Endothelial cell of hepatic sinusoid (primary cell): ENCODE measurements around the gene SH3BP4.

ENCODE experiments used
- in situ Hi-C: cut with HindIII; loops from 2 replicates; pipeline ENCODE4 v1.10.0; 2017; ENCODE audit warnings: low sequenced_read_pairs

The SH3BP4 gene

DNA sequence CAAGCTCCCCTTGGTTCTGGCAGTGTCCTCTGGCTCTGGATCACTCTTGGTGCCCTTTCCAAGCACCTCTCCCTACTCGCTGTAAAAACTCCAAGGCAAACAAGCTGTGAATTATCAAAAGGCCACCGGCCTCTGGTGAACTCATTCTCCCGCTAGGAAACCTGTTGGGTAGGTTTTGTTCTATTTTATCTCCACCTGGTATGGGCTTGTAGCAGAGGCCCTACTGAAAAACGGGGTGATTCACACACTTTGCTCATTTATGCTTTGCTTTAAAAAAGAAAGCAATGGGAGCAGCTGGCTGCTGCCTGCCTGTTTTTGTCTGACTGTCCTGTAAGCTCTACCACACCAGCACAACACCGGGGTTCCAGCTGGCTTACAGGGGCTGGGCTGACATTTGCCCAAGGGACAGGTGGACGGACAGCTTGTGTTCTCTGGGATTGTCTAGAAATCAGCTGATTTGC lies 56.8 kb downstream of the SH3BP4 start:
- in situ Hi-C loops, result no loop called here

DNA sequence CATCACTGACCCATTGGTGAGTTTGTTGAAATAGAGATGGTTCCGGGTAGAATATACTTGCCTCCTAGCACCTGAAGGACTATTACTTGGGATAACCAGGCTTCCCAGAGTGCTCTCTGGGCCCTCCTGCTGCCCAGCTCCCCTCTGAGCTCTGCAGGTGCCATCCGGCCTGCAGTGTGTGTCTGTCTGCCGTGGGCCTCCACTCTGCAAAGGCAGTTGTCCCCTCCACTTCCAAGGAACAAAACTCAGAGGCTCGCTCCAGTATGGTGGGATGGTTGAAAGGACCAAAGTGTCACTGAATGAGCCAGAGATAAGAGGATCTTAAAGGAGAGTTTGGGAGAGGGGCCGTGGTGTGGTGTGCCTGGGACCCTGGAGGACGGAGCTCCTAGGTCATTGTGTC lies 57.3 kb downstream of the SH3BP4 start:
- in situ Hi-C loops, result no loop called here

DNA sequence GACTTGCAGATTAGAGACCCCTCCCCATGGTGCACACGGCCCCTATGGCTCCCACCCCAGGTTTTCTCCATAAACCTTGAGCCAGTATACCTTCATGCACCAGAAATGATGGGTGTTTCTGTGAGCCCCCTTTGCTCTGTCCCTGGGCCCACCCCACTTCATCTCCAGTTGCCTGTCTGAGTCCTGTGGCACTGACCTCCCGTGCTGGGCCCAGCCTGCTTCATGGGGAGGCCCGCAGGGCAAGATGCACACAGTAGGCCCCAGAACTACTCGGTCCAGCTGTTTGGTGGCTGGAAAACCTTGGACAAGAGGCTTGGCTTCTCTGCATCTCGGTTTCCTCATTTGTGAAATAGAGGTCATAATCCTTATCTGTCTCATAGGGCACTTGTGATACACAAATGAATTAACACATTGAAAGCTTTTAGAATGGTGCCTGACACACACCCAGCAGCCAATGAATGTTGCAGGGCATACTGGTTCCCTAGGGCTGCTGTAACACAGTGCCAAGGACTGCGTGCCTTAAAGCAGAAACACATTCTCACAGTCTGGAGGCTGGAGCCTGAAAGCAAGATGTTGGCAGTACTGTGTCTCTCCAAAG lies 58.4 kb downstream of the SH3BP4 start:
- in situ Hi-C loops, result no loop called here

DNA sequence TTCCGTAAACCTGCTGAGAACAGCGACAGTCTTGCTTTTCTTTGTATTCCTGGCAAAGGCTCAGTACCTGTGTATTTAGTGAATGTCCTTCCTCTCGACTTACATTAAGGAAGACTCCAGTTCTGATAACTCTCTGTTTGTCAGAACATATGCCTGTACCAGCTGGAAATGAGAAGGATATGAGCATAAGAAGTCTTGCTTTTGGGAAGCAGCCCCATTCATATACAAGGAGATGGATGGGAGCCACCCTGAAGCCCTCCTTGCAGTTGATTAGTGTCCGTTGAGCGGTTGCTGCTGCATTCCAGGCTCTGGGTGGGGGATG lies 59.8 kb downstream of the SH3BP4 start:
- in situ Hi-C loops, result no loop called here

DNA sequence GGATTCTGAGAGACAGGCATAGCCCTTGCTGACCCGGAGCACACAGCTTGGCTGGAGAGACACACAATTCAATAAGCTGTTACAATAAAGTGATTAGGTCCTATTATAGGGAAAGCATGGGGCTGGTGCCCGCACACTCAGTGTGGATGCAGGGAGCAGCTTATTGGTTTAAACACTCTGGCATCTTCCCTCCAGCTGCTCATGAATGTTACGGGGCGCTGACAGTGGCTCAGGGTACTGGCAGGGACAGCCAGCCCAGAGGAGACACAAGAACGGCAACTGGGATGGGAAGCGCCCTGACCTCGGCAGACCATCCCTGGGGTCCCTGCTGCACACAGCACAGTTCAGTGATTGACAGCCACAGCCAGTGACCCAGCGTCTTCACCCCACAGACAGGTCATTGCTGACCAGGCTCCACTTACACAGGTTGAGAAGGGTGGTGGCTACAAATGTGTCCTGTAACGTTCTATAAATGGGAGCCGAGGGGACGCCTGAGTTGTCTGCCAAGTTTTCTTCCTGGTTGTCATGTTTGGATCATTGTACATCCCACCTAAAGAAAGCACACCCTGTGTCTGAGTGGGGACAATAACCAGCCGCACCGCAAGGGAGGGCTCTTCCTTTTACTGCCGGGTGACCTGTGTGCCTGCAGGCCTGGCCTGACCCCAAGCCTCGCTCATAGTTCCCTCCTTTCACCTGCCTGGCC lies 60.3 kb downstream of the SH3BP4 start:
- in situ Hi-C loops, result no loop called here

DNA sequence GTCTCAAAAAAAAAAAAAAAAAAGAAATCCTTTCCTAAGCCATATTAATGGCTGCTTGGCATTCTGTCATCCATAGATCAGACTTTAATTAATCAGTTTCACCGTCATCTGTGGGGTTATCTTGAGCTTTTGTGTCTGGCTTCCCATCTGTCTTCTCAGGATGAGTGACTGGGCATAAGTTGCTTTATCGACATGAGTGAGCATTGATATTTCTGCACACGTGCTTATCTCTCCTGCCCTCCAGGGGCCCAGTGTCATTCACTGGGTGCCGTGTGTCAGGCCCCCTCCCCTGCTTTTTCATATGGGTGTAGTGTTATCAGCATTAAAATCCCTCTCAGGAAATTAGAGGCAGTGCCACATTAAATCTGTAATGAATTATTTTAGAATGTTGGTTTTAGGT lies 65.6 kb downstream of the SH3BP4 start:
- in situ Hi-C loops, result no loop called here

DNA sequence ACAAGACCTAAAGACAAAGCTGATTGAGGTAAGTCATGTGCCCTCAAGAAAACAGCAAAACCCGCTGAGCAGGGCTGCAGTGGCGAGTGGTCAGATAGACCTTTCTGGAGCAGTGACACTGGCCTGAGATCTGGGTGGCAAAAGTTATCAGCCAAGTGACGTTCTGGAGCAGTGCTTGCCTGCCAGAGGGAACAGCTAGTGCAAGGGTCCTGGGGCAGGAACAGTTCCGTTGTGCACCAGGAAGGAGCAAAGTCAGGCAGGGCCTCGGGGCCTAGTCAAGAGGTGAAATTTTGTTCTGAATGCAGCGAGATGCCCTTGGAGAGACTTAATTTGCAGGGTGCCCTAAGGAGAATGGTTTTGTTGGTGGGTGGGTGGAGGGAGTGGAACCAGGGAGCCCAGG lies 67.0 kb downstream of the SH3BP4 start:
- in situ Hi-C loops, result no loop called here

DNA sequence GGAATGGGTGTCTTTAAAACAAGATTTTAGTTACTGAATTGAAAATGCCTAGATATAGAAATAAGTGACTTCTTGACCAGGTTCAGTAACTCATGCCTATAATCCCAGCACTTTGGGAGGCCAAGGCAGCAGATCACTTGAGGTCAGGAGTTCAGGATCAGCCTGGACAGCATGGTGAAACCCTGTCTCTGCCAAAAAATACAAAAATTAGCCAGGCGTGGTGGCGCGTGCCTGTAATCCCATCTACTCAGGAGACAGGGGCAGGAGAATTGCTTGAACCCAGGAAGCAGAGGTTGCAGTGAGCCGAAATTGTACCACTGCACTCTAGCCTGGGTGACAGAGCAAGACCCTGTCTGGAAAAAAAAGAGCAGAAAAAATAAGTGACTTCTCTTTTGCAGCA lies 68.3 kb downstream of the SH3BP4 start:
- in situ Hi-C loops, result loop anchor here (5.0 kb wide), 1 partner anchor 87 kb away; no protein-coding TSS in a partner anchor

DNA sequence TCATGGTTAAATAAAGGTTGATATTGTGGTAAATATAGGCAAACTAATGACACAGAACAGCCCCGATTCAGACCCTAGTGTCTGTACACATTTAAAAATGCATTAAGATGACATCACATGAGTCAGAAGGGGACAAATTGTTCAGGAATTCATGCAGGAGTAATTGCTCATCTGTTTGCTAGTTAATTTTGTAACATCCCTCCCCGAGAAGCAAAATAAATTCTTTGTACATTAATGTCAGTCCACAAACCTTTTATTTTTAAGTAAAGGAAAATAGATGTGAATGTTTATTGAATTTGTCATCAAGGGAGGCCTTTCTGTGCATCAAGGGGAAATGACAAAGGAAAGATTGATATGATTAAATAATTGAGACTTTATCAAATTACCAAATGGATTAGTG lies 69.9 kb downstream of the SH3BP4 start:
- in situ Hi-C loops, result loop anchor here (5.0 kb wide), 1 partner anchor 86 kb away; no protein-coding TSS in a partner anchor

DNA sequence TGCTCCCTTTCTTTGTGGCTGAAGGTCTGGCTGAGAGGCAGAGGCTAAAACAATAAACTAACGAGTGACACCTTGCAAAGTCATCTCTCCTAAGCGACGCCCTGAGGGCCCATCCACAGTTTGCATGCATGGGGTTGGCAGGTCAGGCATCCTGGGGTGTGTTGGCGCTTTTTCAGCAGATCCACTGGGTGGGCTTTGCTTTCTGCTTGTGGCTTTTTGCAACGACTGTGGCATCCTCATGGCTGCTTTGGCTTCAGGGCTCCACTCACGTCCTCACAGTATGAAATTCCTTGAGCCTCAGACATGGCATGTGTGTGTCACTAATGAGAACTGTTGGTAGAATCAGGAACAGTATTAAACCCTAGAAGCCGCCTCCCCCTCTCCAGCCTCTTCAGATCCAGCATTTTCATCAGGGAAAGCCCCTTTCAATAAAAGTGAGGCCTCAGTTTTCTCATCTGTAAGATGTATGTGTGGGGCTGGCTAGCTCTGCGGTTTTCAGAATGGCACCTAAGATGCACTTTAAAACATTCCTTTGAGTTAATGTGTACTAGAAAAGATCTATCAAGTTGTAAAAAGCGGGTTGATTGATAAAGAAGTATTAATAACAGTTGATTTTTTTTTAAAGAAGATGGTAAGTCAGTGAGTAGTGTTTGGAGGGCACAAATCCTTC lies 72.5 kb downstream of the SH3BP4 start:
- in situ Hi-C loops, result loop anchor here (5.0 kb wide), 1 partner anchor 83 kb away; no protein-coding TSS in a partner anchor

DNA sequence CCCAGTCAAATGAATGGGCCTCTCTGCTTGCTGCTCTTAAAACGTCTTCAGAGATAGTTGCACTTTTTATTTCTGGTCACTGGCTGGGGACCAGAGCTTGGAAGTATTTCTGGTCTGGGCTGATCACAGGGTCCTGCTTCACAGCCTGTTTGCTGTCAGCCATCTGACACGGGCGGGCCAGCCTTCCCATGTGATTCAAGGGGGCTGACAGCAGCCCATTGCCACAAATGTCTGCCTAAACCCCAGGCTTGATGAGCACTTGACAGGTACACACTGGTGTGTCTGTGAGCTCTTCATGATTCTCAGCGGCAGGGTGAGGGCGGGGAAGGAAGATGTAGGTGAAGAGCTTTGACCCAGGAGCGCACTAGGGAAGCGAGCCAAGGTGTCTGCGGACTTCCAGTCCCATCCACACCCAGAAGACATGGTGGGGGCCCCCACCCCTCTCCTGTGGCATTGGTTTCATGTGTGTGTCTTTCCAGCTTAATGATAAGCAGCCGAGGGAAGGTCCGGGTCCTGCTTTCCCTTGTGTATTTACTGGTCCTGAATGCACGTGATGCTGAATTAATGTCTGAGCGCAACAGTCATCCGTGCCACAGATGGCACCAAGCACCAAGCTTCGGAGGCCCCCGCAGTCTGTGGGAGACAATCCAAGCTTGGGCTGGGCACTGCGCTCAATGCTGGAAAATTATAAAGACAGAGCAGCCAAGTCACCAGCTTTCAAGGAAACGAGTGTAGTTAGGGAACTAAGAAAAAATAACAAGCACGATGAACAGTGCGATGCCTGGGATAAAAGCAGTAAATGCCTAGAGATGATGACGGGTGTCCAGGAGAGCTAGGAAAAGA lies 73.3 kb downstream of the SH3BP4 start:
- in situ Hi-C loops, result loop anchor here (5.0 kb wide), 3 partner anchors 47 to 82 kb away; no protein-coding TSS in a partner anchor

DNA sequence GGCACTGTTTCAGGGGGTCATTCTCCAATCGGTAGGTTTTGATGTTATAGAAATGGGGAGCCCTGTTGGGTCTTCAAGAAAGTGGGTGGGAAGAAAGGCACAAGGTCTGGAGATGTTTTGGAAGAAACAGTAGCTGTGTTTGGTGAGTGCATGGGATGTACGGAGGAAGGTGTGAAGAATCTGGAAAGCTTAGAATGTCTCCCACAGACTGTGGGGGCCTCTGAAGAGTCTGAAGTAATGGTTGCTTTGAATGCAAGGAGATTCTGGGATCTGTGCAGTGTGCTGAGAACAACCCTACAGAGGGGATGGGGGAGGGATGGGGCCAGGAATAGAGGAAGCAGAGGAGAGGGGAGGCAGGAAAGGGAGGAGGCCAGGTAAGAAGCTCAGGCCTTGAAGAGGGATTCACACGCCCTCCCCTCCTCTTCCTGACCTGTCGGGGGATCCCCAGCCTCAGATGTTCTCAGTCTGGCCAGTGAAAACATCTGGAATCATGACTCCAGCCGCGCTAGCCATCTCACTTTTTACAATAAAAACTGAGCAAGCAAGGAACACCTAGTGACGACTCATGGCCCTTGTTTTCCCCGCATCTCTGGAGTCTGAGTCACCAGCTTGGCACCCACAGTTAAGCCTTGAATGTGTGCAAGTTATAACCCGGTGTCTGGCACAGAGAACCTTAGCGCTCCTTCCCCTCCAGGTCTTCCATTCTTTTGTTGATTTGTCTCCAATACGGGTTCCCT lies 74.2 kb downstream of the SH3BP4 start:
- in situ Hi-C loops, result loop anchor here (5.0 kb wide), 2 partner anchors 46 to 59 kb away; no protein-coding TSS in a partner anchor

DNA sequence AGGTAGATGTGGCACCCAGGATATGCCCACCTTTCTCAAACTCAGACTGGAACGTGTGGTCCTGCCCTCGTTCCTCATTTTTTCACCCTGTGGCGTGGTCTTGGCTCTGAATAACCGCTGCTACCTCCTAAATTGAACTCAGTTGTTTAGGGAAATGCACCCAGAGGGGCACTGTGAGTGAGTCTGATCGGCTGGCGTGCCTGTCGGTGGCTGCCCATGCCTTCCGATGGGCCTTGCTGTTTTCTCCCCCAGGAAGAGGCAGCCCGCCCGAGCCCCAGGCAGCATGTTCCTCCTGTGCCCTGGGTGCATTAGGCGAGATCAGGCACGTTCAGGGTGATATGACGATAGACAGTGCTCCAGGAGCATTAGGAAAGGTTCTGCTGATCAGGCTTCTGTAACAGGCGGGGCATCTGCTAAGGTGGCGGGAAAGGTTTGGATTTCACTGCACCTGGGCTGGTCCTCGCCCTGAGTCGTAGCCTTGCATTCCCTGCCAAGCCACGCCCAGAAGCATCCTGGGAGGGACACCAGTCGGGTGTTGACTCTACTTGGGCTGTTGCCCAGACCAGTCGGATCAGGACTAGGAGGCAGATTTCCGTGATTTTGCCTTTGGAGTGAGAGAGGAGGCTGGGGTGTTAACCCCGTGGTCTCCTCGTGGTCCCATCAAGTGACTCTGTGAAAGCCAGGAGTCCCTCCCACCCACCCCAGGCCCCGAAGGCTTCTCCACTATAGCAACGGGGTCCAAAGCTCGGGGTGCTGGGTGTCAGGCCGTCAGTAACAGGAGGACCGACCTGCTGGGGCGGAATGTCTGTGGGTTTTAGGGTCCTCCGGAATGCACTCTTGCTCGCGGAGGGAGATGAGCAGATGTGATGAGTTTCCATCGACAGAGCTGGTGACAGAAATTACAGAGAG lies 75.1 kb downstream of the SH3BP4 start:
- in situ Hi-C loops, result loop anchor here (5.0 kb wide), 2 partner anchors 45 to 60 kb away; no protein-coding TSS in a partner anchor

DNA sequence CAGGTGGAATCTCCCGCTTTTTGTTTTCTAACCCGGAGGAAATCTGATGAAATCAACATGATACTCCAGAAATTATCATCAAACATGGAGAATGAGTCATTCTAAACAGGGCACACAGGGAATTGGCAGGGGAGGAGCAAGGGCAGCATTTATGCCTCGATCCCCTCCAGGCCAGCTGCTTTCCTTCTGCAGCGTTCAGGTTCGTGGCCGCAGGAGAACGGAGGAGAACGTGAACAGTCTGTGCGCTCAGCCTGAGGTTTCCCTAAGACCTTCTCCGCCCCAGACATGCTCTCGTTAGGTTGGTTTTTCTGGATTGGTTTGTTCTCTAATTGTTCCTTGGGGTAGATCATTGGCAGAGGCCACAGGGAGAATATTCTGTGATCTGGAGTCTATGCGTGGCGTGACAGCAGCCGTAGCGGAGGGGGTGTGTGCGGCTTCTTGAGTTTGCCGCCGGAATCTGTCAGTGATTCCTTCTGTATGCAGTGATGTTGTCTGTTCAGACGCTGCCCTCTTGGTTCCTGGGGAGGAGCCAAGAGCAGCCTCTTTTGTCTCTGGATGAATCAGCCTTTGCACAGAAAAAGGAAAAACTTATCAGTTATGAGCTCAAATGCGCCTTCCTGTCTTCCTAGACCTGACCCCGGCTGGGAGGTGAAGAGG lies 75.9 kb downstream of the SH3BP4 start:
- in situ Hi-C loops, result loop anchor here (5.0 kb wide), 2 partner anchors 45 to 60 kb away; no protein-coding TSS in a partner anchor

DNA sequence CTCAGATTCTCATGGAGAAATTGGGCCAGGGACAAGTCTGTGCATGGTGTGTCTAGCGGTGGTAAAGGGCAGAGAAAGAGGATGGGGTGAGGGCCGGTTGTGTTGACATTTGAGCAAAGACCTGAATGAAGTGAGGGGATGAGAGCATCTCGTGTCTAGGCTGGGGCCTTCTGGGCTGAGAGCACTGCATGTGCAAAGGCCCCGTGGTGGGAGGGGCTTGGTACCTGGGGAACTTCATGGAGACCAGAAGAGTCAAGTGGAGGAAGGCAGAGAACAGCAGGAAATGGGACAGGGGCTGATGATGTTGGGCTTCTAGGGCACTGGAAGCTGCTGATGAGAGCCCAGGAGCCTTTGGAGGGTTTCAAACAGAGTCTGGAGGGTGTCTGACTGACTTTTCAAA lies 76.8 kb downstream of the SH3BP4 start:
- in situ Hi-C loops, result loop anchor here (5.0 kb wide), 2 partner anchors 44 to 61 kb away; no protein-coding TSS in a partner anchor

DNA sequence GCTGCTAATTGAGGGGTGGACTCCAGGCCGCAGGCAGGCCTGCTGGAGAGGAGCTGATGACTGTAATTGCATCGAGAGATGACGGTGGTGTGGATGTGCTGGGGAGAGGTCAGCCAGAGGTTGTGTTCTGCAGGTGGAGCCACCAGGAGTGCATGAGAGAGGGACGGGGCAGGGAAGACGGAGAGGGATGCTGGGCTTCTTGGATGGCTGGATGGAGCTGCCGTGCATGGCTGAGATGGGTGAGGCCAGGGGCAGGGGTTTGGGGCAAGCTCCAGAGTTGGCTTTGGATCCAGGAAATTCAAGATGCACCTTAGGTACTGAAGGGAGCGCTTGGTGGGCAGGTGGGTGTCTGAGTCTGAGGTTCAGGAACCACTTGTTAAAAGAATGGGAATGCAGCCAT lies 77.2 kb downstream of the SH3BP4 start:
- in situ Hi-C loops, result loop anchor here (5.0 kb wide), 2 partner anchors 43 to 62 kb away; no protein-coding TSS in a partner anchor

DNA sequence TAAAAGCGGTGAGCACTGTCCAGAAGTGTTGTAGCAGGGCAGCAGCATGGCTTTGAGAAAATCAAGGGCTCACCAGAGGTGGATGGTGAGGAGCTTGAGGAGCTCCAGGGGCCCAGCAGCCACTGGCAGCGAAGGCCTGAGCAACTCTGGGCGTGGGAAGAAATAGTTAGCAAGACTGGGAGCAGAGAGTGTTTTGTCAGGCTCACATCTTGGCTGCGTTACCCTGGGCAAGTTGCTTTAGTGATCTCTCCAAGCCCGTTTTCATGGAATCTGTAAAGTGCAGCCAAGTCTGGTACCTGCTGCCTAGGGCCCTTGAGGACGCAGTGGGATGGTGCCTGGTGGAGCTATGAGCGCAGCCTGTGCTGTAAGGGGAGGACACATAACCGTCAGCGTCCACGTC lies 78.3 kb downstream of the SH3BP4 start:
- in situ Hi-C loops, result no loop called here

DNA sequence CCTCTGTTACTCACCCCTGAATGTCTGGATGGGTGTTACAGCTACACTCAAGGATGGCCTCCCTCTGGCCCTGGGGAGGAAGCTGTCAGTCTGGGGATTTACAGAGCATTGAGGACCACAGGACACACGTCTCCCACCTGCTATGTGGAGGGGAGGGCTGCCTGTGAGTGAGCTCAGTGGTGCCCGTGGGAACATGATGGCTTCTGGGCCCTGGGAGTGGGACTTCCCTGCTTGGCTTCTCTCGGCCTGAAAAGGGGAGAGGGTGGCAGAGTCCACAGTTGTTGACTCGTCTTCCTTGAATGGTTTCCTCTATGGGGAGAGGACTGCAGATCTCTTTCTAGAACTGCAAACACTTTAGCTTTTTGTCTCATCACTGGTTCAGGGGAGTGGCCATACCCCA lies 79.1 kb downstream of the SH3BP4 start:
- in situ Hi-C loops, result no loop called here
